Breast epithelium (tissue), 4 donors: ENCODE data around the gene HSH2D. TPM values are rescaled to one million over a fixed set of nuclear protein-coding genes. Genes with fewer than 3 reads are reported as not detected.

Source experiments
- DNase-seq, 2 donors: peaks; one replicate each; pipeline ENCODE4 v3.0.0-alpha.2; 2019; ENCODE audit warnings: low spot score in 2 of 2
- H3K27ac ChIP-seq, 2 donors: fragments of 200-600 bp; sonication (generic) in 1 of 2; one replicate each; pipeline ENCODE4 v1.5.1; 2016 to 2019; ENCODE audit warnings: mild to moderate bottlenecking in 1 of 2
- H3K27me3 ChIP-seq, 2 donors: fragments of 200-600 bp; sonication (generic) in 1 of 2; one replicate each; pipeline versions ENCODE4 v1.5.1 to v1.6.0; 2017 to 2019; ENCODE audit warnings: control low read depth in 1 of 2, mild to moderate bottlenecking in 1 of 2
- H3K36me3 ChIP-seq: fragments of 200-600 bp; one replicate; pipeline ENCODE4 v1.5.1; 2019
- H3K4me1 ChIP-seq, 2 donors: fragments of 200-600 bp; sonication (generic); one replicate each; pipeline ENCODE4 v1.5.1; 2016 to 2019; ENCODE audit warnings: control low read depth in 1 of 2
- H3K4me3 ChIP-seq, 3 donors: fragments of 200-600 bp; sonication (generic); 1 replicate in 2 of 3; 2 replicates in 1 of 3; pipeline ENCODE4 v1.5.1; 2016 to 2019; ENCODE audit warnings: mild to moderate bottlenecking in 3 of 3, moderate library complexity in 2 of 3
- H3K9me3 ChIP-seq, 2 donors: fragments of 200-600 bp; sonication (generic) in 1 of 2; one replicate each; pipeline ENCODE4 v1.5.1; 2016 to 2019; ENCODE audit warnings: control low read depth in 1 of 2
- POLR2A ChIP-seq: fragments of 450-650 bp; IDR thresholded peaks from one replicate; pipeline ENCODE4 v1.6.1; 2016; ENCODE audit warnings: antibody characterized with exemption, mild to moderate bottlenecking, moderate library complexity
- POLR2AphosphoS5 ChIP-seq, 3 donors: sonication (generic); formaldehyde crosslinking; IDR thresholded peaks; one replicate each; pipeline ENCODE4 v1.6.1; 2017; ENCODE audit warnings: antibody characterized with exemption in 3 of 3
- intact Hi-C: fragments of 100-400 bp; cut with DNase I; formaldehyde crosslinking; loops from one replicate; pipeline ENCODE4 v1.15.1; 2023; ENCODE audit warnings: low total_unique reads
- total RNA-seq, 3 donors: library from RNA; depleted of rRNA; stranded (reverse); fragments of >200 nt; gene quantifications; one replicate each; pipeline ENCODE4 v1.1.0, GENCODE V29; 2016
- TF ChIP-seq, protein P1 (sequence below), 3 donors: fragments of 450-650 bp; IDR thresholded peaks; one replicate each; pipeline ENCODE4 v1.5.1; 2016 to 2017; ENCODE audit warnings: antibody characterized with exemption in 3 of 3, mild to moderate bottlenecking in 3 of 3, moderate library complexity in 3 of 3

HSH2D gene
- total RNA-seq, 3 donors from 2014 or later = 0.16 to 5.7 (median 5.6) TPM

GRCh38 chr19:16207063-16207462 lies 63.6 kb downstream of the HSH2D start:
- intact Hi-C loops = no loop called here
- peaks cover 11% of the 10 kb centered on the region for H3K36me3 ChIP-seq
- no peak overlapping the region for H3K27ac ChIP-seq
- H3K4me1 ChIP-seq = no peaks in the 10 kb centered on the region
- H3K4me3 ChIP-seq = no peak overlapping the region
- no peaks in the 10 kb centered on the region for H3K27me3 ChIP-seq
- TF ChIP-seq POLR2AphosphoS5 (IDR thresholded peaks at IDR 0.05) (no peak), POLR2A (no peak)
- no peak for DNase-seq
- no peaks in the 10 kb centered on the region for H3K9me3 ChIP-seq

GRCh38 chr19:16207490-16208025 lies 64.1 kb downstream of the HSH2D start:
- intact Hi-C loops = no loop called here
- no peaks in the 10 kb centered on the region for H3K9me3 ChIP-seq
- peaks cover 11% of the 10 kb centered on the region for H3K36me3 ChIP-seq
- no peaks in the 10 kb centered on the region for H3K4me1 ChIP-seq
- H3K27me3 ChIP-seq = no peaks in the 10 kb centered on the region
- H3K27ac ChIP-seq = no peak overlapping the region
- H3K4me3 ChIP-seq = no peak overlapping the region
- DNase-seq = no peak
- TF ChIP-seq POLR2AphosphoS5 (IDR thresholded peaks at IDR 0.05) (no peak), POLR2A (no peak)
- TF ChIP-seq, protein P1, sequence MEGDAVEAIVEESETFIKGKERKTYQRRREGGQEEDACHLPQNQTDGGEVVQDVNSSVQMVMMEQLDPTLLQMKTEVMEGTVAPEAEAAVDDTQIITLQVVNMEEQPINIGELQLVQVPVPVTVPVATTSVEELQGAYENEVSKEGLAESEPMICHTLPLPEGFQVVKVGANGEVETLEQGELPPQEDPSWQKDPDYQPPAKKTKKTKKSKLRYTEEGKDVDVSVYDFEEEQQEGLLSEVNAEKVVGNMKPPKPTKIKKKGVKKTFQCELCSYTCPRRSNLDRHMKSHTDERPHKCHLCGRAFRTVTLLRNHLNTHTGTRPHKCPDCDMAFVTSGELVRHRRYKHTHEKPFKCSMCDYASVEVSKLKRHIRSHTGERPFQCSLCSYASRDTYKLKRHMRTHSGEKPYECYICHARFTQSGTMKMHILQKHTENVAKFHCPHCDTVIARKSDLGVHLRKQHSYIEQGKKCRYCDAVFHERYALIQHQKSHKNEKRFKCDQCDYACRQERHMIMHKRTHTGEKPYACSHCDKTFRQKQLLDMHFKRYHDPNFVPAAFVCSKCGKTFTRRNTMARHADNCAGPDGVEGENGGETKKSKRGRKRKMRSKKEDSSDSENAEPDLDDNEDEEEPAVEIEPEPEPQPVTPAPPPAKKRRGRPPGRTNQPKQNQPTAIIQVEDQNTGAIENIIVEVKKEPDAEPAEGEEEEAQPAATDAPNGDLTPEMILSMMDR (IDR thresholded peaks at IDR 0.05) = no peak

Other genes starting within 250 kb of the HSH2D start
- gene CYP4F2, start 245.6 kb upstream of the HSH2D start, total RNA-seq = under 1 TPM in 1 of 3 donors, not detected in 2; under 0.01 TPM
- gene CYP4F11, start 209.2 kb upstream of the HSH2D start, total RNA-seq = 1 to 10 TPM in 2 of 3 donors, under 1 TPM in 1; 0.16 to 8.8 (median 3.1) TPM
- gene OR10H4, start 194.7 kb upstream of the HSH2D start, total RNA-seq = not detected
- 100 to 1,000 TPM; 257 to 652 (median 430) TPM for gene TPM4, start 67.2 kb upstream of the HSH2D start, total RNA-seq
- gene RAB8A, start 31.8 kb upstream of the HSH2D start, total RNA-seq = 10 to 100 TPM; 34.7 to 40.6 (median 38.8) TPM
- under 1 TPM in 1 of 3 donors, not detected in 2; 0.59 TPM for gene CIB3, start 29.8 kb downstream of the HSH2D start, total RNA-seq
- 100 to 1,000 TPM in 1 of 3 donors, 10 to 100 TPM in 2; 80.0 to 112 (median 86.3) TPM for gene FAM32A, start 41.7 kb downstream of the HSH2D start, total RNA-seq
- gene AP1M1, start 54.2 kb downstream of the HSH2D start, total RNA-seq = 100 to 1,000 TPM in 1 of 3 donors, 10 to 100 TPM in 2; 43.3 to 123 (median 75.7) TPM
- gene KLF2, start 181.1 kb downstream of the HSH2D start, total RNA-seq = 10 to 100 TPM; 12.0 to 23.3 (median 21.8) TPM